GM21515 (cell line): Measurements from ENCODE around the gene CNOT6.

ENCODE experiments used
- ATAC-seq: cut with Tn5 transposase; IDR thresholded peaks from one replicate; pipeline ENCODE4 v1.9.1; 2021; ENCODE audit not compliant: unreplicated experiment

Gene CNOT6

GRCh38 chr5:180558232-180558631 is 64.1 kb downstream of the CNOT6 start:
- no peak for ATAC-seq

- no peak for ATAC-seq
Observed at GRCh38 chr5:180563994-180564393, 69.8 kb downstream of the CNOT6 start.

- ATAC-seq = no peak
Observed at GRCh38 chr5:180568914-180569313, 74.7 kb downstream of the CNOT6 start.

DNA sequence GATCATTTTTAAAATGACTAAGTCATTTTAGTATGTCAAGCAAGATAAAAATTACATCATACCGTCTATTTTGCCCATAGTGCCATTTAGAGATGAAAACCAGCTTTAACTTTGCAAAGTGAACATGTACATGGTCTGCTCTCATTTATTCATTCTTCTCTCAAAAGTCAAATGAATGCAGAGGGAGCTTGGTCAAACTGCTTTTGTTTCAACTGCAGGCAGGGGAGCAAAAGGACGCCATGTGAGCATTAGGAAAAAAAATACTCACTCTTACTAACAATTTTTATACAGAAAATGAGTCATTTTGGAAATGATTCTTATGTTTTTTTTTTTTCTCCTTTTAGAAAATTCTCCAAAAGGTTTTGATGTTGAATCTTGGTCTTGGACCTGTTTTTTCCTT is 81.4 kb downstream of the CNOT6 start:
- ATAC-seq = no peak

GRCh38 chr5:180580681-180581080 is 86.5 kb downstream of the CNOT6 start:
- ATAC-seq = no peak

DNA sequence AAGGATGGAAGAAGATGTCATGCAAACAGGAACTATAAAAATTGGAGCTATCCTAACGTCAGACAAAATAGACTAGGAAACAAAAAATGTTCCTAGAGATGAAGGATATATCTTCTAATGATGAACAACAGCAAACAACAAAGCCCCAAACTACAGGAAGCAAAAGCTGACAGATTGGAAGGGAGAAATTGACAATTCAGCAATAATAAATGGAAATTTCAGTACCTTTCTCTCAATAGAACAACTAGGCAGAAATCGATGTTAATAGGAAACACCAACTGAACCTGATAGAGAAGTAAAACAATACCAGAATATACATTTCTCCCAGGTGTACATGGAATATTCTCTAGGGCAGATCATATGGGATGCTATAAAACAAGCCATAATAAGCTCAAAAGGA is 89.6 kb downstream of the CNOT6 start:
- no peak for ATAC-seq

- ATAC-seq = no peak
Observed at GRCh38 chr5:180586204-180586603, 92.0 kb downstream of the CNOT6 start.

DNA sequence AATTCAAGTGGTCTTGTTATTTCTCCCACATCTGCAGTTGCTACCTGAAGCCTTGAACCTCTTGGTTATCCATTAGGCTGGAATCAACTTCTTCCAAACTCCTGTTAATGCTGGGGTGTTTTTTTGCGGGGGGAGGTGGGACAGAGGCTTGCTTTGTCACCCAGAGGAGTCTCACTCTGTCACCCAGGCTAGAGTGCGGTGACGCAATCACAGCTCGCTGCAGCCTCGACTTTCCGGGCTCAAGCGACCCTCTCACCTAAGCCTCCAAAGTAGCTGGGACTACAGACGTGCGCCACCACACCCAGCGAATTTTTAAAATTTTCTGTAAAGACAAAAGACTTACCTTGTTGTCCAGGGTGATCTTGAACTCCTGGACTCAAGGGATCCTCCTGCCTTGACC is 92.7 kb downstream of the CNOT6 start:
- ATAC-seq = no peak

DNA sequence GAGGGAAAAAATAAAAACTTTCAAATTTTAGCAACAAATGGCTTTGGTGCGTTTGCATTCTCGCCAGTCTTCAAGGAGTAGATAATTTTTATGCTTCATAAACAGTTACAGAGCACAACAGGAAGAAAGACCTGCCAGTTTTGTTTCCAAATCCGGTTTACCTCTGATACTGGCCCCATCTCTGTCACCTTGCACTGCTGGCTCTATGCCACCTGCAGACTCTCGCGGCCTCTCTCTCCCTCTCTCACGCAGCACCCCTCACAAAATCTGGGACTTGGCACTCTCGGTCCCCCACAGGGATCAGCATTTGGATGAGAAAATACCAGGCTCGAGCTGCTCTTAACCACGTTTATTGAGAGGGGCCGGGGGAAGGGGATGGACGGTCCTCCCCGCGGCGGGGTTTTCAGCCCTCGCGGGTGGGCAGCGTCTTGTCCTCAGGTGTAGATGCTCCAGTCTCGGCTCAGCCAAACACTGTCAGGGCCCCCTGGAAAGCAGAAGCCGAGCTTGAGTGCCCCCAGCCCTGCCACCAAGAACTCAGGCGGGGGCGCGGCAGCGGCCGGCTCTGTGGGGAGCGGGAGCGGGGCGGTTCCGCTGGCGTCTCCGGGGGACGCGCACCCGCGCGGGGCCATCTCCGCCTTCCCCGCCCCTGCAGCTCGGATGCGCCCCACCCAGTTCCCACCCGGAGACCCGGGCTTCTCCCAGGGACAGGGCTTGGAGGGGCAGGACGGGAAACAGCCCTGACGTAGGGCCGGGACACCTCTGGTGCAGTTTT is 95.8 kb downstream of the CNOT6 start:
- ATAC-seq = no peak

DNA sequence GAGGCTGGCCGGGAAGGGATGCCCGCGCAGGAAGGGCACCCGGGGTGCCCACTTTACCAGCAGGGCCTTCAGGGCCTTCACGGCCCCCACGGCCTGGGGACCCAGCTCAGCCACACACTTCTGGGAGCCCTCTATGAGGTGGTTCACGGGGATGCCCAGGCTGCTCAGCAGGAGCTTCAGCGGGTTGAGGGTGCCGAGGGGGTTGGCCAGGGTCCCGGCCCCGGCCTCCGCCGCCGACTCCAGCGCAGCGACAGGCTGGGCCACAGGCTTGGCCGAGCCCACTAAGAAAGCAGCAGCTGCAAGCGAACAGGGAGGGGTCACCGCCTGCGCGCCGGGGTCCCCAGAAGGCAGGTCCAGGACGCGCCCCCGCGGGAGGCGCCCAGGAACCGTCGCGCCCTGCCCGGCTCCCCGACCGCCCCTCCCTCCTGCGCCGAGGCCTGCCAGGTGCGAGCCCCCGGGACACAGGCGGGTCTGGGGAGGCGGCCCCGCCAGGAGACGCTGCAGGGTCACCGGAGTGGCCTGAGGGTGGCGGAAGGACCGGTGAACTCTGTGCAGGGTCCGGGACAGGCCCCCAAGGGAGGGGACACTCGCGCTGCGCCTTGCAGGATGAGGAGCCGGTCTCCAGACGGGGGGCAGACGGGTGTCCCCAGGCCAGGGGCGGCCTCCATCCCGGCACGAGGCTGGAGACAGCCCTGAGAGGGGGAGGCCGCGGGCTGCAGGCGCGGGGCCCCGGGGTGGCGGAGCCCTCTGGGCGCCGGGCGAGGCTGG is 96.5 kb downstream of the CNOT6 start:
- no peak for ATAC-seq

DNA sequence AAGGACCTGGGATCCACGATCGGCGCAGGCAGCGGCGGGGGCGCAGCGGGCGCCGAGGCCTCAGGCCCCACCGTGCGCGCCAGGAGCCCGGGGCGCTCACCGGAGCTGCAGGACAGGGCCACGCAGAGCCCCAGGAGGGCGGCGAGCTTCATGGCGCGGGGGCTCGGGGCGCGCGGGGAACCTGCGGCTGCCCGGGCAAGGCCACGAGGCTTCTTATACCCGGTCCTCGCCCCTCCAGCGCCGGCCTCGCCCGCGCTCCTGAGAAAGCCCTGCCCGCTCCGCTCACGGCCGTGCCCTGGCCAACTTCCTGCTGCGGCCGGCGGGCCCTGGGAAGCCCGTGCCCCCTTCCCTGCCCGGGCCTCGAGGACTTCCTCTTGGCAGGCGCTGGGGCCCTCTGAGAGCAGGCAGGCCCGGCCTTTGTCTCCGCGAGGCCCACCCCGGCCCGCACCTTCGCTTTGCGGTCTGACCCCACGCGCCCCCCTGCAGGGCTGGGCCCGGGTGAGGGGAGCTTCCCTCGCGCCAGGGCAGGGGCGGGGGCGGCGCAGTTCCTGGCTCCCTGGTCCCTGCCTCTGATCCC is 97.2 kb downstream of the CNOT6 start, which contains the start of gene SCGB3A1:
SCGB3A1 (minus strand) TSS at position 189 of the 577 bp plus-strand sequence; CDS start at position 152, 37 bp downstream.
- ATAC-seq = no peak

GRCh38 chr5:180592176-180592575 is 98.0 kb downstream of the CNOT6 start:
- no peak for ATAC-seq

DNA sequence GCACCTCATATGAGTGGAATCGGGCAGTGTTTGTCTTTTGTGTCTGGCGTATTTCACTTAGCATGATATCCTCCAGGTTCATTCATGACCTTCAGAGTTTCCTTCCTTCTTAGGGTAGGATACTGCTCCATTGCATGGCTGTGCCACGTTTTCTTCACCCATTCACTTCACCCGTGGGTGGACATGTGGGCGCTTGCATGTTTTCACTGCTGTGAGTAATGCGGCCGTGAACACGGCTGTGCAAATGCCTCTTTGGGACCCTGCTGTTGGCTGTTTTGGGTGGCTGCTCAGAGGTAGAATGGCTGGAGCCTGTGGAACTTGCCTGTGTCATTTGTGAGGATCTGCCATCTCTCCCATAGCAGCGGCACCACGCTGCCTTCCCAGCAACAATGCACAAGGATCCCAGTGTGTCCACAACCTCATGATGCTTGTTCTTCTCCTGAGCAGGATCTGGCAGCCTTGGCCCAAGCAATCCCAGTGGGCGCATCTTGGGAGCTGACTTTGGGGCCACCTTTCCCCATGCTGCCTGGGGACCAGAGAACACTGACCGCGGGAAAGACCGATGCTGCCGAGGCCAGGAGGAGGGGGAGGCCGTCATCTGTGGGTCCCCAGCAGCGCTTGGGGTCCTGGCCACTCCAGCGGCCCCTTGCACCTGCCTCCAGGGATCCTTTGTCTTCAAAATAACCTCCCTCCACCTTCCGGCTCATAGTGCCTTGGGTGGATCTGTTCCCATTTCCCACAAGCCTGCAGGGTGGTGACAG is 99.4 kb downstream of the CNOT6 start:
- ATAC-seq = no peak

GRCh38 chr5:180594311-180595045 is 100.3 kb downstream of the CNOT6 start:
- no peak for ATAC-seq

GRCh38 chr5:180595046-180595379 is 100.8 kb downstream of the CNOT6 start:
- no peak for ATAC-seq

DNA sequence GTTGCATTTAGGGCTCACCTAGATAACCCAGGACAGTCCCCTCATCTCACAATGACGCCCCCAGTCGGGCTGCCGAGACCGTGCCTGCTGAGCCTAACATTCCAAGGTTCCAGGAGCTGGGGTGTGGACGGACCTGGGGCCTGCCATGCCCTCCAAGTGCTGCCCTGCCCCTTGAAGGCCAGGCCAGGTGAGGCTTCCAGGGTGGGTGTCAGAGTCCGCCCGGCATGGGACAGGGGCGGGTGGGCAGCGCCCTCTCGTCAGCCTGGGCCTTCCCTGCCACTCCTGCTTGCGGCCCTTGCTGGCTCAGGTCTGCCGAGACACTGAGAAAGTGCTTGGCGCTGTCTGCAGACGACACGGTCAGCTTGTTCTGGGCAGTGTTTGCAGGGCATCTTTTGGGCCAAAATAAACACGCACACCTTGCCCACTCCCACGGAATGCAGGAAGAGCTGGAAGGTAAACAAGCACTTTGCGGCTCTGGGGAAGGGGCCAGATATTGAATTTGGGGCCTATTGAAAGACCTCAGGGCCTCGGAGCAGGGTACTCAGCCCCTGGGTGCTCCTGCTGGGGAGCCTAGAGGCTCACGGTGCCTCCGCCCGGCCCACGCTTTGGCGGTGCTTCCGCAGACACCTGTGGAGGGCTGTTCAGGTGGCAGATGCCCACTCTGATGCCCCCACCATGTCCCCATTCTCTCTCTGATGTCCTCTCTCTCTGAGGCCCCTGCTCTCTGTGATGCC is 101.4 kb downstream of the CNOT6 start:
- no peak for ATAC-seq

GRCh38 chr5:180596115-180596667 is 102.0 kb downstream of the CNOT6 start:
- ATAC-seq = no peak

GRCh38 chr5:180596668-180597231 is 102.6 kb downstream of the CNOT6 start:
- ATAC-seq = no peak

GRCh38 chr5:180598316-180598701 is 104.1 kb downstream of the CNOT6 start:
- no peak for ATAC-seq
